ENCODE measurements around the gene WARS2.

GRCh38 chr1:118990513-118991152, 149.8 kb downstream of the WARS2 start:
- TF ChIP-seq CEBPB (IDR thresholded peaks at IDR 0.05) (no peak), CREB1 (IDR thresholded peaks at IDR 0.05; ENCODE audit: low read depth) (no peak), USF1 (IDR thresholded peaks at IDR 0.05) (no peak), REST (IDR thresholded peaks at IDR 0.05; ENCODE audit: low read depth) (no peak), MAX (IDR thresholded peaks at IDR 0.05) (no peak), ZBTB7A (IDR thresholded peaks at IDR 0.05; ENCODE audit: low read depth) (no peak), RAD21 (IDR thresholded peaks at IDR 0.05; ENCODE audit: low read depth) (no peak), TAF1 (IDR thresholded peaks at IDR 0.05; ENCODE audit: low read depth) (no peak), YY1 (IDR thresholded peaks at IDR 0.05; ENCODE audit: low read depth) (no peak), EP300 (IDR thresholded peaks at IDR 0.05; ENCODE audit: borderline replicate concordance) (no peak), FOXM1 (IDR thresholded peaks at IDR 0.05; ENCODE audit: borderline replicate concordance, low read depth) (no peak), TEAD4 (IDR thresholded peaks at IDR 0.05) (no peak)
